GM21825 (cell line): ENCODE measurements around the gene KIRREL3.
"Not testable (repeated sequence)": the region's sequence is repeated elsewhere in the genome, so short reads cannot be mapped to it uniquely, and the experiment has no call there.

Source experiments
- ATAC-seq: cut with Tn5 transposase; IDR thresholded peaks from one replicate; pipeline ENCODE4 v1.9.1; 2021; ENCODE audit warnings: mild to moderate bottlenecking, moderate library complexity; ENCODE audit not compliant: unreplicated experiment

KIRREL3 gene

GRCh38 chr11:126374562-126375300 is 625.8 kb downstream of the KIRREL3 start:
- not testable (repeated sequence) for ATAC-seq

GRCh38 chr11:126373389-126374066 is 627.0 kb downstream of the KIRREL3 start:
- ATAC-seq: not testable (repeated sequence)
